Heart right ventricle (tissue), 16 donors: Measurements from ENCODE around the gene MSL3. TPM values are rescaled to one million over a fixed set of nuclear protein-coding genes. Genes with fewer than 3 reads are reported as not detected.

ENCODE experiments used
- ATAC-seq, 8 donors: fragments of 200-7000 bp; cut with Tn5 transposase; one replicate each; pipeline ENCODE4 v1.9.1; 2020; ENCODE audit warnings: mild to moderate bottlenecking in 8 of 8, moderate library complexity in 8 of 8, moderate number of reproducible peaks in 1 of 8
- DNase-seq, 2 donors: peaks; one replicate each; pipeline ENCODE4 v3.0.0-alpha.2; 2020
- H3K27ac ChIP-seq, 10 donors: fragments of 200-600 bp; sonication (generic) in 2 of 10; one replicate each; pipeline versions ENCODE4 v1.5.0 to v1.8.0; 2020 to 2022; ENCODE audit warnings: mild to moderate bottlenecking in 3 of 10
- H3K27me3 ChIP-seq, 7 donors: fragments of 200-600 bp; one replicate each; pipeline ENCODE4 v1.8.0; 2021 to 2022; ENCODE audit warnings: mild to moderate bottlenecking in 2 of 7
- H3K36me3 ChIP-seq, 9 donors: fragments of 200-600 bp; sonication (generic) in 1 of 9; one replicate each; pipeline versions ENCODE4 v1.5.0 to v1.8.0; 2020 to 2022; ENCODE audit warnings: mild to moderate bottlenecking in 2 of 9
- H3K4me1 ChIP-seq, 9 donors: fragments of 200-600 bp; sonication (generic) in 1 of 9; one replicate each; pipeline versions ENCODE4 v1.5.0 to v1.8.0; 2020 to 2022; ENCODE audit warnings: mild to moderate bottlenecking in 4 of 9
- H3K4me3 ChIP-seq, 10 donors: fragments of 200-600 bp; sonication (generic) in 2 of 10; one replicate each; pipeline versions ENCODE4 v1.5.0 to v1.8.0; 2020 to 2022; ENCODE audit warnings: mild to moderate bottlenecking in 7 of 10, moderate library complexity in 2 of 10
- H3K9me3 ChIP-seq, 11 donors: fragments of 200-600 bp in 10 of 11; sonication (generic) in 2 of 11; one replicate each; pipeline versions ENCODE4 v1.5.0 to v1.8.0; 2013 to 2022; ENCODE audit warnings: mild to moderate bottlenecking in 2 of 11, control low read depth in 1 of 11, moderate library complexity in 1 of 11
- CTCF ChIP-seq, 9 donors: fragments of 200-600 bp; sonication (generic) in 2 of 9; IDR thresholded peaks; one replicate each; pipeline versions ENCODE4 v1.5.0 to v1.8.0; 2021 to 2022; ENCODE audit warnings: antibody characterized with exemption in 9 of 9, mild to moderate bottlenecking in 5 of 9, moderate library complexity in 1 of 9
- WGBS, 2 donors: extraction: QIAGEN DNeasy Blood & Tissue Kit; methylation state at CpG; one replicate each; pipeline ENCODE4 v1.1.7; 2013; ENCODE audit warnings: inconsistent platforms in 1 of 2; 5-methylcytosine and 5-hydroxymethylcytosine counted together
- intact Hi-C, 10 donors: fragments of 100-400 bp; cut with DNase I; formaldehyde crosslinking; loops; one replicate each; pipeline versions ENCODE4 v1.11.1 to v1.14.2; 2022
- polyA plus RNA-seq, 2 donors: library from polyadenylated mRNA; stranded (reverse); fragments of 200-250 nt; gene quantifications; one replicate each; pipeline ENCODE4 v1.2.3, GENCODE V29; 2013
- total RNA-seq, 10 donors: library from RNA; stranded (reverse); fragmentation: NEBNext Ultra II Directional in 3 of 10; extraction: Animal tissue kit (Norgen Biotek cat#: 25700) in 3 of 10; gene quantifications; one replicate each; pipeline versions ENCODE4 v1.2.1 to v1.2.4, GENCODE V29; 2021 to 2023
- donor health status: Arrhythmogenic right ventricular cardiomyopathy.
- donor health status: ischemic (EF 13 %, LVEDD 7.1; RV severe dilation, severe dysfunction).
- donor health status: healthy with polysubstance abuse.
- donor health status: DM: no; HTN: yes; CAD: no.
- donor health status: DM: no; HTN: no; CAD: no.
- donor health status: ischemic (EF 25% LVEDD 6.9; RV normal size, moderate dysfunction).
- donor health status: ischemic (EF 25% LVEDD 5.7; RV mildly dilated, moderate dysfunction).
- donor health status: healthy.
- donor health status: DM: yes; HTN: yes; CAD: no.
- donor health status: Ischemic cardiomyopathy.
- donor health status: ischemic (EF 35%, LVEDD 5.7; RV mildly dilated, moderate dysfunction).
- donor health status: nonischemic (EF 11% LVEDD 7.7; RV severe dilation, severe dysfunction).
- donor health status: DM: yes; HTN: yes; CAD: no.
- donor health status: PGD.
- donor health status: ischemic (EF 29% LVEDD 5.4; RV normal size, mild dysfunction).
- donor health status: nonischemic (EF 23%, LVEDD 6.1; RV moderate dilation, normal function).

MSL3 gene
- total and polyA plus RNA-seq, 12 donors: 7.7 to 24.1 (median 12.2) TPM

DNA sequence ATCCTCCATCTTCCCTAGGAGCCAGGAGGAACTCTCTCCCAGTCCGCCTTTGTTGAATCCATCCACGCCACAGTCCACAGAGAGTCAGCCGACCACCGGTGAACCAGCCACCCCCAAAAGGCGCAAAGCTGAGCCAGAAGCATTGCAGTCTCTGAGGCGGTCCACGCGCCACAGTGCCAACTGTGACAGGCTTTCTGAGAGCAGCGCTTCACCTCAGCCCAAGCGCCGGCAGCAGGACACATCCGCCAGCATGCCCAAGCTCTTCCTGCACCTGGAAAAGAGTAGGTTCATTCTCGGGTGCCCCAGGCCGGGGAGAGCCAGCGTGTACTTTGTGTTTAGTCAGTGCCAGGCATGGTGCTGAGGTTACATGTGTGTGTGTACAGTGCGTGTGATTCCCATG, 7.4 kb downstream of the MSL3 start:
- no peak for DNase-seq
- Histone ChIP-seq H3K27ac (no peak overlapping the region), H3K9me3 (no peaks in the 10 kb centered on the region), H3K27me3 (no peaks in the 10 kb centered on the region), H3K4me3 (no peak overlapping the region), H3K36me3 (peaks cover 0 to 94% (median 35%) of the 10 kb centered on the region in 9 donors), H3K4me1 (peaks cover 0 to 24% (median 0%) of the 10 kb centered on the region in 9 donors)
- TF ChIP-seq CTCF (IDR thresholded peaks at IDR 0.05): no peak
- ATAC-seq: no peak
- 96 to 97% methylated on average over 16 of the region's 16 CpGs for WGBS, 2 donors
- intact Hi-C loops: loop anchor here in 5 of 10 donors (5.0 to 10.0 kb wide), 3 partner anchors 43 to 621 kb away; no protein-coding TSS in a partner anchor

GRCh38 chrX:11766487-11766886, 8.4 kb downstream of the MSL3 start:
- peaks cover 0 to 95% (median 34%) of the 10 kb centered on the region in 9 donors for H3K36me3 ChIP-seq
- intact Hi-C loops: loop anchor here in 5 of 10 donors (5.0 to 10.0 kb wide), 3 partner anchors 44 to 622 kb away; no protein-coding TSS in a partner anchor

DNA sequence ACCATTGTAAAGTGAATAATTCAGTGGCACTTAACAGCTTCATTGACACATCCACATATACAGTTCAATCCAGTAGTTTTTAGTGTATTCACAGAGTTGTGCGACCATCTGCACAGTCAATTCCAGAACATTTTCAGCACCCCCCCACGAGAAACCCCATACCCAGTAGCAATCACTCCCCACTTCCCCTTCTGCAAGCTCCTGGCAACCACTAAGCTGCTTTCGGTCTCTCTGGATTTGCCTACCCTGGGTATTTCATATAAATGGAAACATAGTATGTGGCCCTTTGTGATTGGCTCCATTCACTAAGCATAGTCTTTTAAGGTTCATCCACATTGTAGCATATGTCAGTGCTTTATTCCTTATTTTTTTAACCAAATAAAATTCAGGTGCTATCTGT, 10.0 kb downstream of the MSL3 start:
- no peak for TF ChIP-seq CTCF (IDR thresholded peaks at IDR 0.05)
- intact Hi-C loops: loop anchor here in 6 of 10 donors (2.0 to 10.0 kb wide), 4 partner anchors 46 to 623 kb away; no protein-coding TSS in a partner anchor
- Histone ChIP-seq H3K4me1 (peaks cover 0 to 9% (median 0%) of the 10 kb centered on the region in 9 donors), H3K4me3 (no peak overlapping the region), H3K9me3 (no peaks in the 10 kb centered on the region), H3K27ac (peak overlapping the region in 1 of 10 donors; percentile 40), H3K36me3 (peaks cover 0 to 92% (median 20%) of the 10 kb centered on the region in 9 donors), H3K27me3 (no peaks in the 10 kb centered on the region)
- 77 to 84% methylated on average over 3 of the region's 3 CpGs for WGBS, 2 donors
- DNase-seq: no peak
- ATAC-seq: no peak

More at GRCh38 chrX:11766487-11766886, 8.4 kb downstream of the MSL3 start:
- Histone ChIP-seq H3K9me3 (no peaks in the 10 kb centered on the region), H3K27ac (no peak overlapping the region), H3K4me1 (peaks cover 0 to 21% (median 0%) of the 10 kb centered on the region in 9 donors), H3K4me3 (no peak overlapping the region), H3K27me3 (no peaks in the 10 kb centered on the region)
- no peak for TF ChIP-seq CTCF (IDR thresholded peaks at IDR 0.05)
- ATAC-seq (no peak), DNase-seq (no peak)
- 89 to 92% methylated on average over 9 of the region's 9 CpGs for WGBS, 2 donors

DNA sequence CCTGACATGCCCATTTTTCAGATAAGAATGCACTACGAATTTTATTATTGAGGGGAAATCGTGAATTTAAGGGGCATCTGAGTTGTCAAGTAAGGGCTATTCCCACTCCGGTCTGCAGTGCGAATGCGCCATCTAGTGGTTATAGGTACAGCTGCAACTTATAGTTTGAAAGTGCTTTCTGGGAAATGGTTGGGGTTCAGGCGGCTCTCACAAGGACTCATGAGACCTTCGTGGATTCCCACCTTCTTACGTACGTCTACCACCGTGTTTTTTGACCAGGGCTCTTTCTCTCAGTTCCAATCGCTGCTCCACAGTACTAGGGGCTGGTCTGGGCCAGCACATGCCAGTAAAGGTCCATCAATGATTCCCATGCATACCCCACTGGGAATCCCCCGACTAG, 12.3 kb downstream of the MSL3 start:
- no peak overlapping the region for H3K4me3 ChIP-seq
- peaks cover 0 to 86% (median 11%) of the 10 kb centered on the region in 9 donors for H3K36me3 ChIP-seq
- DNase-seq (no peak), ATAC-seq (peak in 7 of 8 donors; percentile 25 to 76 (median 63))
- intact Hi-C loops: loop anchor here in 9 of 10 donors (2.0 to 10.0 kb wide), 7 partner anchors 46 to 628 kb away; no protein-coding TSS in a partner anchor
- 9 to 10% methylated on average over 12 of the region's 12 CpGs for WGBS, 2 donors
- no peak overlapping the region for H3K27ac ChIP-seq
- peaks cover 0 to 7% (median 0%) of the 10 kb centered on the region in 9 donors for H3K4me1 ChIP-seq
- H3K27me3 ChIP-seq: no peaks in the 10 kb centered on the region
- no peaks in the 10 kb centered on the region for H3K9me3 ChIP-seq
- peak; percentile 47 to 88 (median 77) for TF ChIP-seq CTCF (IDR thresholded peaks at IDR 0.05)
